ENCODE results near the gene TEX38. TPM values are rescaled to one million over a fixed set of nuclear protein-coding genes. Genes with fewer than 3 reads are reported as not detected.
"Not testable (repeated sequence)": the region's sequence is repeated elsewhere in the genome, so short reads cannot be mapped to it uniquely, and the experiment has no call there.

TEX38 gene
- total RNA-seq, 1 experiment from 2014 or later: 0.17 TPM

GRCh38 chr1:46659307-46659870, 12.3 kb upstream of the TEX38 start (continued):
- TF ChIP-seq HMGA2 (CRISPR knock-in tag; IDR thresholded peaks at IDR 0.05): no peak
- no peak for TF ChIP-seq ZNF317 (CRISPR knock-in tag; IDR thresholded peaks at IDR 0.05; ENCODE audit: borderline replicate concordance, low read depth)

GRCh38 chr1:46660116-46660515, 11.5 kb upstream of the TEX38 start:
- DNase-seq (ENCODE audit: low spot score); H3K9me3 Mint-ChIP-seq; H3K27me3 Mint-ChIP-seq (ENCODE audit: low read depth); H3K4me1 Mint-ChIP-seq; CTCF ChIA-PET; H3K4me3 Mint-ChIP-seq; H3K27ac Mint-ChIP-seq; POLR2A ChIA-PET; ATAC-seq: not testable (repeated sequence)
- peaks cover 34% of the 10 kb centered on the region for H3K36me3 Mint-ChIP-seq

- DNase-seq (ENCODE audit: low spot score); H3K4me3 Mint-ChIP-seq; ATAC-seq; H3K9me3 Mint-ChIP-seq; H3K27ac Mint-ChIP-seq; POLR2A ChIA-PET; CTCF ChIA-PET; H3K27me3 Mint-ChIP-seq (ENCODE audit: low read depth): not testable (repeated sequence)
- H3K4me1 Mint-ChIP-seq: peaks cover 19% of the 10 kb centered on the region
- peaks cover 22% of the 10 kb centered on the region for H3K36me3 Mint-ChIP-seq
Measured at GRCh38 chr1:46662919-46663318, 8.7 kb upstream of the TEX38 start.

GRCh38 chr1:46665983-46666382, 5.7 kb upstream of the TEX38 start:
- peaks cover 19% of the 10 kb centered on the region for H3K4me1 Mint-ChIP-seq
- H3K36me3 Mint-ChIP-seq: peaks cover 21% of the 10 kb centered on the region
- no peak overlapping the region for H3K27ac Mint-ChIP-seq
- no peak for DNase-seq (ENCODE audit: low spot score)
- H3K4me3 Mint-ChIP-seq: peak overlapping the region; percentile 80
- no peaks in the 10 kb centered on the region; the same call in 1 of the 2 replicates for H3K27me3 Mint-ChIP-seq (ENCODE audit: low read depth)
- peak; percentile 1; the same call in 1 of the 2 replicates for ATAC-seq
- ChIA-PET CTCF (interaction anchor here (0.9 to 1.4 kb wide), 4 partner anchors 11 to 44 kb away, joined by 3 to 5 read pairs (median 4); no protein-coding TSS in a partner anchor), POLR2A (no interaction called here)
- no peak for TF ChIP-seq ZBTB43 (CRISPR knock-in tag; IDR thresholded peaks at IDR 0.05)
- no peaks in the 10 kb centered on the region for H3K9me3 Mint-ChIP-seq

GRCh38 chr1:46667782-46668760, 3.6 kb upstream of the TEX38 start, which contains the start of gene ATPAF1:
TSS of gene ATPAF1 (minus strand) at chr1:46668364. CDS start at chr1:46668322, 42 bp downstream.
- no peaks in the 10 kb centered on the region for H3K9me3 Mint-ChIP-seq
- DNase-seq (ENCODE audit: low spot score) (peak; percentile 77), ATAC-seq (peak; percentile 92)
- peaks cover 19% of the 10 kb centered on the region for H3K4me1 Mint-ChIP-seq
- peaks cover 17% of the 10 kb centered on the region for H3K36me3 Mint-ChIP-seq
- POLR2A ChIA-PET: interaction anchor here (1.0 to 2.0 kb wide), 3 partner anchors 9 to 51 kb away, joined by 3 to 9 read pairs (median 4); partner anchors contain the start of genes EFCAB14 and MOB3C
- no peaks in the 10 kb centered on the region; the same call in 1 of the 2 replicates for H3K27me3 Mint-ChIP-seq (ENCODE audit: low read depth)
- CTCF ChIA-PET: interaction anchor here (0.6 to 2.1 kb wide), 8 partner anchors 9 to 365 kb away, joined by 3 to 15 read pairs (median 6); partner anchors contain the start of gene MKNK1
- peak within 1 kb of the TSS; percentile 80 for H3K4me3 Mint-ChIP-seq
- no peak within 1 kb of the TSS; the same call in 1 of the 2 replicates for H3K27ac Mint-ChIP-seq
- TF ChIP-seq ZNF121 (CRISPR knock-in tag; IDR thresholded peaks at IDR 0.05): 0 out of 2 replicates have a peak, but pooled peaks have one; percentile 41
- TF ChIP-seq CBFB (CRISPR knock-in tag; IDR thresholded peaks at IDR 0.05; ENCODE audit: low read depth): peak; percentile 81; the same call in 1 of the 2 replicates
- 0 out of 2 replicates have a peak, but pooled peaks have one; percentile 49 for TF ChIP-seq TEAD1 (CRISPR knock-in tag; IDR thresholded peaks at IDR 0.05)
- TF ChIP-seq IRF2 (CRISPR knock-in tag; IDR thresholded peaks at IDR 0.05; ENCODE audit: borderline replicate concordance, low read depth): no peak
- peak; percentile 76; the same call in 1 of the 2 replicates for TF ChIP-seq FOXP1 (CRISPR knock-in tag; IDR thresholded peaks at IDR 0.05; ENCODE audit: borderline replicate concordance)
- TF ChIP-seq ETV6 (CRISPR knock-in tag; IDR thresholded peaks at IDR 0.05): peak; percentile 77
- no peak for TF ChIP-seq AFF4 (CRISPR knock-in tag; IDR thresholded peaks at IDR 0.05; ENCODE audit: borderline replicate concordance)
- peak; percentile 81; the same call in 1 of the 2 replicates for TF ChIP-seq ZNF416 (CRISPR knock-in tag; IDR thresholded peaks at IDR 0.05)
- peak; percentile 40; the same call in 1 of the 2 replicates for TF ChIP-seq E2F4 (CRISPR knock-in tag; IDR thresholded peaks at IDR 0.05; ENCODE audit: borderline replicate concordance, low read depth)
- TF ChIP-seq TP53 (CRISPR knock-in tag; IDR thresholded peaks at IDR 0.05): peak; percentile 87
- no peak for TF ChIP-seq SMAD3 (CRISPR knock-in tag; IDR thresholded peaks at IDR 0.05; ENCODE audit: borderline replicate concordance)
- TF ChIP-seq FOXP4 (CRISPR knock-in tag; IDR thresholded peaks at IDR 0.05): peak; percentile 63

Measured in WTC11 (cell line).